ENCODE measurements around the gene SKAP1.

- TF ChIP-seq CTCF (IDR thresholded peaks at IDR 0.05) (no peak), EP300 (IDR thresholded peaks at IDR 0.05) (no peak)
Measured at GRCh38 chr17:48348352-48348751, 81.7 kb downstream of the SKAP1 start.

All from esophagus muscularis mucosa (tissue), 3 donors.